Astrocyte (in vitro differentiated cells and primary cell): ENCODE measurements around the gene RNF34. TPM values are rescaled to one million over a fixed set of nuclear protein-coding genes. Genes with fewer than 3 reads are reported as not detected.

Experiments used
- microRNA-seq: library from miRNA; unstranded; fragments of <30 nt; microRNA quantifications from one replicate; pipeline ENCODE4 v1.2.0, GENCODE V29; 2020
- total RNA-seq: library from RNA; stranded (reverse); gene quantifications from 2 replicates; pipeline ENCODE4 v1.2.1, GENCODE V29; 2021

Gene RNF34
- total RNA-seq, 1 donor from 2014 or later: 37.7 TPM

Small RNA genes within 50 kb of the gene (microRNA-seq; reads per million reads assigned to microRNA genes)
- not detected for gene MIR7107

Other genes with a start within 250 kb of the RNF34 start
- gene P2RX4, start 190.0 kb upstream of the RNF34 start, total RNA-seq: 13.9 and 14.3 TPM in 2 replicates
- 22.0 and 24.9 TPM in 2 replicates for gene CAMKK2, start 103.4 kb upstream of the RNF34 start, total RNA-seq
- gene ANAPC5, start 47.7 kb upstream of the RNF34 start, total RNA-seq: 85.8 and 94.4 TPM in 2 replicates
- 21.3 and 23.4 TPM in 2 replicates for gene KDM2B, start 180.9 kb downstream of the RNF34 start, total RNA-seq
- 16.5 and 20.4 TPM in 2 replicates for gene ORAI1, start 226.4 kb downstream of the RNF34 start, total RNA-seq